Muscle of arm (tissue), 14 donors: Measurements from ENCODE around the gene GNB3. TPM values are rescaled to one million over a fixed set of nuclear protein-coding genes. Genes with fewer than 3 reads are reported as not detected.

Source experiments
- DNase-seq: peaks from one replicate; pipeline ENCODE4 v3.0.0-alpha.2; 2013
- long read RNA-seq, 11 donors: transcript quantifications; one replicate each; lab custom pipeline, GENCODE V29; 2026
- polyA plus RNA-seq, 12 donors: library from polyadenylated mRNA; unstranded; fragments of 120-200 nt; gene quantifications; one replicate each; pipeline ENCODE4 v1.2.1, GENCODE V29; 2013; ENCODE audit not compliant: insufficient read length in 12 of 12

Gene GNB3
- polyA plus RNA-seq = 10 to 100 TPM in 11 of 12 donors, not detected in 1; 14.0 to 40.6 (median 24.2) TPM
- long read RNA-seq, donor 1, partial matches to known transcripts = 21 of 40 reads
- long read RNA-seq, donor 1, other reads (novel, unspliced or antisense) = 19 of 40 reads
- long read RNA-seq, donor 2, partial matches to known transcripts = 12 of 30 reads
- long read RNA-seq, donor 2, other reads (novel, unspliced or antisense) = 17 of 30 reads
- long read RNA-seq, donor 3, partial matches to known transcripts = 0 of 2 reads
- long read RNA-seq, donor 3, other reads (novel, unspliced or antisense) = 0 of 2 reads
- long read RNA-seq, donor 4, partial matches to known transcripts = 0 of 2 reads
- long read RNA-seq, donor 4, other reads (novel, unspliced or antisense) = 0 of 2 reads
- long read RNA-seq, donor 5 = 0 reads
- long read RNA-seq, donor 6, partial matches to known transcripts = 8 of 15 reads
- long read RNA-seq, donor 6, other reads (novel, unspliced or antisense) = 6 of 15 reads
- long read RNA-seq, donor 7, partial matches to known transcripts = 0 of 1 reads
- long read RNA-seq, donor 7, other reads (novel, unspliced or antisense) = 0 of 1 reads
- long read RNA-seq, donor 8, partial matches to known transcripts = 11 of 15 reads
- long read RNA-seq, donor 8, other reads (novel, unspliced or antisense) = 0 of 15 reads
- long read RNA-seq, donor 9, partial matches to known transcripts = 0 of 1 reads
- long read RNA-seq, donor 9, other reads (novel, unspliced or antisense) = 0 of 1 reads
- long read RNA-seq, donor 10, partial matches to known transcripts = 15 of 19 reads
- long read RNA-seq, donor 10, other reads (novel, unspliced or antisense) = 0 of 19 reads
- long read RNA-seq, donor 11, partial matches to known transcripts = 7 of 7 reads
- long read RNA-seq, donor 11, other reads (novel, unspliced or antisense) = 0 of 7 reads

GRCh38 chr12:6840761-6841515 lies at the start of gene GNB3:
Gene GNB3 (plus strand): TSS chr12:6840925. CDS start chr12:6841288, 363 bp downstream.
- no peak for DNase-seq

GRCh38 chr12:6791931-6792520 lies 48.7 kb upstream of the GNB3 start:
- no peak for DNase-seq

- no peak for DNase-seq
Measured at GRCh38 chr12:6792522-6793201, 48.1 kb upstream of the GNB3 start.

GRCh38 chr12:6795088-6795487 lies 45.6 kb upstream of the GNB3 start:
- DNase-seq = no peak

GRCh38 chr12:6796576-6796975 lies 44.1 kb upstream of the GNB3 start:
- no peak for DNase-seq

- no peak for DNase-seq
Measured at GRCh38 chr12:6799147-6799546, 41.6 kb upstream of the GNB3 start.

GRCh38 chr12:6807170-6807569 lies 33.6 kb upstream of the GNB3 start:
- no peak for DNase-seq

GRCh38 chr12:6809056-6809455 lies 31.7 kb upstream of the GNB3 start:
- no peak for DNase-seq

GRCh38 chr12:6810758-6811157 lies 30.0 kb upstream of the GNB3 start:
- no peak for DNase-seq

GRCh38 chr12:6813363-6813762 lies 27.4 kb upstream of the GNB3 start:
- no peak for DNase-seq

- no peak for DNase-seq
Measured at GRCh38 chr12:6816598-6816997, 24.1 kb upstream of the GNB3 start.

- no peak for DNase-seq
Measured at GRCh38 chr12:6817098-6817497, 23.6 kb upstream of the GNB3 start.

- DNase-seq = no peak
Measured at GRCh38 chr12:6817662-6818157, 23.0 kb upstream of the GNB3 start.

- DNase-seq = no peak
Measured at GRCh38 chr12:6818222-6818621, 22.5 kb upstream of the GNB3 start.

- DNase-seq = no peak
Measured at GRCh38 chr12:6818645-6819044, 22.1 kb upstream of the GNB3 start.

- no peak for DNase-seq
Measured at GRCh38 chr12:6819106-6820030, 21.4 kb upstream of the GNB3 start.

- DNase-seq = no peak
Measured at GRCh38 chr12:6820166-6820565, 20.6 kb upstream of the GNB3 start.

GRCh38 chr12:6821591-6822425 lies 18.9 kb upstream of the GNB3 start, which contains the start of gene GPR162:
Gene GPR162 (plus strand): TSS chr12:6821821. CDS start chr12:6823899, 2,078 bp downstream.
- DNase-seq = peak; percentile 80
